ENCODE measurements around the gene SMCO1. TPM values are rescaled to one million over a fixed set of nuclear protein-coding genes. Genes with fewer than 3 reads are reported as not detected.
A peak's percentile ranks its signal among the peaks of the same experiment; 100 is the strongest.

SMCO1 gene
- total RNA-seq, 4 donors from 2014 or later: not detected

DNA sequence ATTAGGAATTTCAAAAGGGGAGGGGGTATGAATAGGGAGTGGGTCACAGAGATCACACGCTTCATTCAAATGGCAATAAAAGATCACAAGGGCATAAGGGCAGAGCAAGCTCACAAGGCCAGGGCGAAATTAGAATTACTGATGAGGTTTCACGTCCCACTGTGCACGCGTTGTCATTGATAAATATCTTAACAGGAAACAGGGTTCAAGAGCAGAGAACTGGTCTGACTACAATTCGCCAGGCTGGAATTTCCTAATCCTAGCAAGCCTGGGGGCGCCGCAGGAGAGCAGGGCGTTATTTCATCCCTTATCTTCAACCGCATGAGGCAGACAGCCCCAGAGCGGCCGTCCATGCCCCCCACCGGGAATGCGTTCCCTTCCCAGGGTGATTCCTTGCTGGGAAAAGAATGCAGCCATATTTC lies 18.1 kb upstream of the SMCO1 start:
- Histone ChIP-seq H3K27me3 (no peaks in the 10 kb centered on the region), H3K36me3 (no peaks in the 10 kb centered on the region), H3K4me3 (no peak overlapping the region), H3K27ac (no peak overlapping the region), H3K9me3 (no peaks in the 10 kb centered on the region), H3K4me1 (peaks cover 7 to 23% (median 7%) of the 10 kb centered on the region in 3 donors)
- intact Hi-C loops (cut with DNase I): no loop called here
- WGBS, 2 donors: 43 to 63% methylated on average over 13 to 14 of the region's 14 CpGs
- no peak for DNase-seq
- TF ChIP-seq POLR2A (IDR thresholded peaks at IDR 0.05): no peak
- TF ChIP-seq, protein P1, sequence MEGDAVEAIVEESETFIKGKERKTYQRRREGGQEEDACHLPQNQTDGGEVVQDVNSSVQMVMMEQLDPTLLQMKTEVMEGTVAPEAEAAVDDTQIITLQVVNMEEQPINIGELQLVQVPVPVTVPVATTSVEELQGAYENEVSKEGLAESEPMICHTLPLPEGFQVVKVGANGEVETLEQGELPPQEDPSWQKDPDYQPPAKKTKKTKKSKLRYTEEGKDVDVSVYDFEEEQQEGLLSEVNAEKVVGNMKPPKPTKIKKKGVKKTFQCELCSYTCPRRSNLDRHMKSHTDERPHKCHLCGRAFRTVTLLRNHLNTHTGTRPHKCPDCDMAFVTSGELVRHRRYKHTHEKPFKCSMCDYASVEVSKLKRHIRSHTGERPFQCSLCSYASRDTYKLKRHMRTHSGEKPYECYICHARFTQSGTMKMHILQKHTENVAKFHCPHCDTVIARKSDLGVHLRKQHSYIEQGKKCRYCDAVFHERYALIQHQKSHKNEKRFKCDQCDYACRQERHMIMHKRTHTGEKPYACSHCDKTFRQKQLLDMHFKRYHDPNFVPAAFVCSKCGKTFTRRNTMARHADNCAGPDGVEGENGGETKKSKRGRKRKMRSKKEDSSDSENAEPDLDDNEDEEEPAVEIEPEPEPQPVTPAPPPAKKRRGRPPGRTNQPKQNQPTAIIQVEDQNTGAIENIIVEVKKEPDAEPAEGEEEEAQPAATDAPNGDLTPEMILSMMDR (IDR thresholded peaks at IDR 0.05): no peak

DNA sequence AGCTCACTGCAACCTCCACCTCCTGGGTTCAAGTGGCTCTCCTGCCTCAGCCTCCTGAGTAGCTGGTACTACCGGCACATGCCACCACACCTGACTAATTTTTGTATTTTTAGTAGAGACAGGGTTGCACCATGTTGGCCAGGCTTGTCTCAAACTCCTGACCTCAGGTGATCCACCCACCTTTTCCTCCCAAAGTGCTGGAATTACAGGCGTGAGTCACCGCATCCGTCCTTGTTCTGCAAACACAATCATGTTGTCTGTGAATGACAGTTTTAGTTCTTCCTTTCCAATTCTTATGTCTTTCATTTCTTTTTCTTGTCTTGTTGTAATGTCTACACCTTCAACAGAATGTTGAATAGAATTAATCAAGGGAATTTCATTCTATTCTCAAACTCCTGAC lies 16.3 kb upstream of the SMCO1 start:
- Histone ChIP-seq H3K27me3 (no peaks in the 10 kb centered on the region), H3K36me3 (no peaks in the 10 kb centered on the region), H3K4me1 (peaks cover 5 to 21% (median 12%) of the 10 kb centered on the region in 3 donors), H3K27ac (no peak overlapping the region), H3K4me3 (no peak overlapping the region), H3K9me3 (no peaks in the 10 kb centered on the region)
- no peak for DNase-seq
- intact Hi-C loops (cut with DNase I): no loop called here
- no peak for TF ChIP-seq POLR2A (IDR thresholded peaks at IDR 0.05)
- TF ChIP-seq, protein P1 (IDR thresholded peaks at IDR 0.05): no peak
- WGBS, 2 donors: 30 to 41% methylated on average over 4 of the region's 4 CpGs

DNA sequence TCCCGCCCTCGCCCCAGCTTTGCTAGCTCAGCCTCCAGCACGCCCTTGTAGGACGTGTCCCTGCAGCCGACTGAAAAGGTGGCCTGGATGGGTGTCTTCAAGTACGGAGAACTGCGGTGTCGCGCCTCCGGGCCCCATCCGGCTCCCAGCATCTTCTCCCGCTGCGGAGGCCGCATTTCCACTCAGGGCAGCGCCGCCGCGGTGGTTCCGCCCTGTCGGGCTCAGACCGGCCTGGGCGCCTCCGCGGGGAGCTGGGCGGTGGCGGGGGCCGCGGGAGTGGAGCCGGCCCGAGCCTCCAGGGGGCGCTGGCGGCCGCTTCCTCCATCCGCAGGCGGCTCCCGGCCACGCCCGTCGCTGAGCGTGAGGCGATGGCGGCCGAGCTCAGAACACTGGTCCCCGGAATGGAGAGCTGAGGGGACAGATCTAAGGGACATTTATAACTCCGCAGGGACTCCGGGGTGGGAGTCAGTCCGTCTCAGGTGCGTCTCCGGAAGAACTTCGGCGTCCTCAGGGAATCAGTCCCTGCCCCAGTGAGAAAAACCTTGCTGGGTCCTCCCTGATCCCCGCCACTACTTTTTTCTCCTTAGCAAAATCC lies 13.6 kb upstream of the SMCO1 start:
- peak overlapping the region; percentile 24 to 81 (median 67) for H3K27ac ChIP-seq
- no peaks in the 10 kb centered on the region for H3K36me3 ChIP-seq
- H3K27me3 ChIP-seq: no peaks in the 10 kb centered on the region
- no peaks in the 10 kb centered on the region for H3K9me3 ChIP-seq
- peak overlapping the region; percentile 12 to 64 (median 46) for H3K4me3 ChIP-seq
- no peak for DNase-seq
- TF ChIP-seq POLR2A (IDR thresholded peaks at IDR 0.05): no peak
- TF ChIP-seq, protein P1 (IDR thresholded peaks at IDR 0.05): peak; percentile 78 to 94 (median 87)
- H3K4me1 ChIP-seq: peaks cover 5 to 21% (median 12%) of the 10 kb centered on the region in 3 donors
- intact Hi-C loops (cut with DNase I): no loop called here
- whole genome bisulfite sequencing, 2 donors: 25% methylated on average over 13 of the region's 52 CpGs; no CpG with 5 or more reads in 1 of the 2 donors

DNA sequence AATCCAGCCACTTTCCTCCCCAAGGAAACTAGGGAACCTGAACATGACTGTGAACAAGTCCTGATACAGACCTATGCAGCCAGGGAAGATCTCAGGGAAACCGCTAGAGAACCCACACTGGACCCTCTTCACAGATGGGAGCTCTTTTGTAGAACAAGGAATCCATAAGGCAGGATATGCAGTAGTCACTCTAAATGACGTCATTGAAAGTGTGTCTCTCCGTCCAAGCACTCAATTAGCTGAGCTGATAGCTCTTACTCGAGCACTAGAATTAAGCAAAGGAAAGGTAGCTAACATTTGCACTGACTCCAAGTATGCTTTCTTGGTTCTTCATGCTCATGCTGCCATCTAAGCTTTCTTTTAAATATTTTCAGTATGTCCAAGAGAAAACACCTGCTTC lies 10.0 kb upstream of the SMCO1 start:
- Histone ChIP-seq H3K9me3 (peaks cover 0 to 11% (median 8%) of the 10 kb centered on the region in 3 donors), H3K36me3 (no peaks in the 10 kb centered on the region), H3K4me3 (no peak overlapping the region), H3K27me3 (no peaks in the 10 kb centered on the region), H3K4me1 (peaks cover 5 to 21% (median 12%) of the 10 kb centered on the region in 3 donors), H3K27ac (no peak overlapping the region)
- intact Hi-C loops (cut with DNase I): no loop called here
- DNase-seq: no peak
- TF ChIP-seq, protein P1 (IDR thresholded peaks at IDR 0.05): no peak
- no peak for TF ChIP-seq POLR2A (IDR thresholded peaks at IDR 0.05)
- 88 to 92% methylated on average over 4 of the region's 4 CpGs for WGBS, 2 donors

DNA sequence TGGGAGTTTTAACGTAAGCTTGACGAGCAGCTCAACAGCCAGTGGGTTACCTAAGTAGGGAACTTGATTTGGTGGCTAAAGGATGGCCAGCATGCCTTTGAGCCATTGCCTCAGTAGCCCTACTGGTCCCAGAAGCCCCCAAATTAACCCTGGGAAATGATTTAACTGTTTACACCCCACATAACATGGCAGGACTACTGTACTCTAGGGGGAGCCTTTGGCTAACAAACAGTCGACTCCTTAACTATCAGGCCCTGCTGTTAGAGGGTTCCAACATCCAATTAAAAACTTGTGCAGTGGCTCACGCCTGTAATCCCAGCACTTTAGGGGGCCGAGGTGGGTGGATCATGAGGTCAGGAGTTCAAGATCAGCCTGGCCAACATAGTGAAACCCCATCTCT lies 9.4 kb upstream of the SMCO1 start:
- H3K27ac ChIP-seq: no peak overlapping the region
- WGBS, 2 donors: 59 to 61% methylated on average over 4 to 5 of the region's 5 CpGs
- H3K27me3 ChIP-seq: no peaks in the 10 kb centered on the region
- peaks cover 0 to 17% (median 14%) of the 10 kb centered on the region in 3 donors for H3K9me3 ChIP-seq
- TF ChIP-seq, protein P1 (IDR thresholded peaks at IDR 0.05): peak in 1 of 6 experiments; percentile 45
- TF ChIP-seq POLR2A (IDR thresholded peaks at IDR 0.05): no peak
- no peaks in the 10 kb centered on the region for H3K36me3 ChIP-seq
- intact Hi-C loops (cut with DNase I): no loop called here
- DNase-seq: no peak
- no peak overlapping the region for H3K4me3 ChIP-seq
- H3K4me1 ChIP-seq: peaks cover 5 to 21% (median 12%) of the 10 kb centered on the region in 3 donors

All from esophagus squamous epithelium (tissue), 5 donors.